ENCODE results near the gene TNRC6C.
"Not testable (repeated sequence)": the region's sequence is repeated elsewhere in the genome, so short reads cannot be mapped to it uniquely, and the experiment has no call there.

The TNRC6C gene

DNA sequence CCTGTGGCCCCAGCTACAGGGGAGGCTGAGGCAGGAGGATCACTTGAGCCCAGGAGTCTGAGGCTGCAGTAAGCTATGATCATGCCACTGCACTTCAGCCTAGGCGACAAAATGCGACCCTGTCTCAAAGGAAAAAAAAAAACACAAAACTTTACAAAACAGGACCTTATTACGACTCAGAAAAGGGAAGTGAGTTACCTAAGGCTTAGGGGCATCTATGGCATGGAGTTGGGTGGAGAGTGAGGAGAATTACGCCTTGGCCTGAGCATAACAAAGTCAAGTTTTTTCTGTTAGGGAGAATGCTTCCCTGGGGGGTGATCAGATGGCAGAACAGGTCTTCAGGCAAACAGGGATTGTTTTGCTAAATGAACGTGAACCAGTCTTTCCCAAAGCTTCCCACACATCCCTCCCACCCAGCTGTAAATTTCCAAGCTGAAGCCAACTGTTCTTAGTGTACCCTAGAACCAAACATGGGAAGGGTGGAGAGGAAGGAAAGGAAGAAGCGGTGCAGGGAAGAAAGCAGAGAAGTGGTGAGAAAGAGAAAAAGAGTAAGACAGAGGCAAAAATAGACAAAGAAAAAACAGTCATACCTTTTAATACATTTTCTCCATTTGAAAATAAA lies 24.6 kb upstream of the TNRC6C start:
- WGBS, 2 experiments (ENCODE audit: insufficient coverage in 2 of 2), result 82 to 100% methylated on average over 1 to 2 of the region's 6 CpGs
- Histone ChIP-seq H3K9me3 (ENCODE audit: control insufficient read depth, low read length) (no peaks in the 10 kb centered on the region), H3K27ac (ENCODE audit: low read depth, low read length, severe bottlenecking) (no peak overlapping the region), H3K4me3 (ENCODE audit: extremely low read depth, insufficient read depth, low read length, poor library complexity, severe bottlenecking) (no peak overlapping the region), H3K4me1 (ENCODE audit: control insufficient read depth, insufficient read depth, low read length, poor library complexity, severe bottlenecking) (peaks cover 9% of the 10 kb centered on the region), H3K36me3 (ENCODE audit: control insufficient read depth, insufficient read depth, low read length) (no peaks in the 10 kb centered on the region)

DNA sequence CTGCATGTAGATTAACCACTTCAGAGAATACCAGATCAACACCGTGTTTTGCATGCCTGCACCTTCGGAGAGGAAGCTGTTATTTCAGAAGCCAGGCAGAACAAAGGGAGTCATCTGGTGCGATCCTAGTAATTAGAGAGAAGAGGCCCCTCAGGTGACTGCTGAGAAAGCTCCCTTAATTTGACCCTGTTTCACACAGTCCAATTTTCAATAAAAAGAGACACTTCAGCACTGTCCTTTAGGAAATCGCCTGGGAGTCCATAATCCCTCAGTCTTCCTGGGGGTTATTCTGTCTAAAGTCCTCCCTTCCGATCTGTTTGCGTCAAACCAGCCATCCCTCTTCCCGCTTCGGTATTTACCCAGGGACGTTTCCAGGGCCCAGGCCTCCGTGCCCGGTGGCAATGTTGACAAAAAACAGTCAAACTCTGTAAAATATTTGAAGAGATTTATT lies 23.4 kb upstream of the TNRC6C start:
- Histone ChIP-seq H3K36me3 (ENCODE audit: control insufficient read depth, insufficient read depth, low read length) (no peaks in the 10 kb centered on the region), H3K4me1 (ENCODE audit: control insufficient read depth, insufficient read depth, low read length, poor library complexity, severe bottlenecking) (peaks cover 9% of the 10 kb centered on the region), H3K9me3 (ENCODE audit: control insufficient read depth, low read length) (no peaks in the 10 kb centered on the region), H3K4me3 (ENCODE audit: extremely low read depth, insufficient read depth, low read length, poor library complexity, severe bottlenecking) (no peak overlapping the region), H3K27ac (ENCODE audit: low read depth, low read length, severe bottlenecking) (no peak overlapping the region)
- WGBS, 2 experiments (ENCODE audit: insufficient coverage in 2 of 2), result 58 to 63% methylated on average over 10 of the region's 11 CpGs

DNA sequence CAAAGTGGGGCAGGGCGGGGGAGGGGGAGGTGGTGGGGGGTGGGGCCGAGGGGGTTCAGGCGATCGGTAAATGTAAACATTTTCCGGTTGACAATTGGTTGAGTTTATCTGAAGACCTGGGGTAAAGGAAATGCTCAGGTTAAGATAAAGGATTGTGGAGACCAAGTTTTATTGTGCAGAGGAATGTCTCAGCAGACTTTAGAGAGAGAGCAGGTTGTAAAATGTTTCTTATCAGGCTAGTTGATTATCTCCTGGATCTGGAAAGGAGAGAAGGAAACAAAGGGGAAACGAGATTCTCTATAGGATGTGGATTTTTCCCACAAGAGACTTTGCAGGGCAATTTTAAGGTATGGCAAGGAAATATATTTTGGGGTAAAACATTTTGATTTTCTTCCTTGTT lies 22.8 kb upstream of the TNRC6C start:
- H3K4me1 ChIP-seq (ENCODE audit: control insufficient read depth, insufficient read depth, low read length, poor library complexity, severe bottlenecking); H3K9me3 ChIP-seq (ENCODE audit: control insufficient read depth, low read length); H3K27ac ChIP-seq (ENCODE audit: low read depth, low read length, severe bottlenecking); H3K4me3 ChIP-seq (ENCODE audit: extremely low read depth, insufficient read depth, low read length, poor library complexity, severe bottlenecking); H3K36me3 ChIP-seq (ENCODE audit: control insufficient read depth, insufficient read depth, low read length): not testable (repeated sequence)
- 44 to 60% methylated on average over 2 to 4 of the region's 6 CpGs for WGBS, 2 experiments (ENCODE audit: insufficient coverage in 2 of 2)

DNA sequence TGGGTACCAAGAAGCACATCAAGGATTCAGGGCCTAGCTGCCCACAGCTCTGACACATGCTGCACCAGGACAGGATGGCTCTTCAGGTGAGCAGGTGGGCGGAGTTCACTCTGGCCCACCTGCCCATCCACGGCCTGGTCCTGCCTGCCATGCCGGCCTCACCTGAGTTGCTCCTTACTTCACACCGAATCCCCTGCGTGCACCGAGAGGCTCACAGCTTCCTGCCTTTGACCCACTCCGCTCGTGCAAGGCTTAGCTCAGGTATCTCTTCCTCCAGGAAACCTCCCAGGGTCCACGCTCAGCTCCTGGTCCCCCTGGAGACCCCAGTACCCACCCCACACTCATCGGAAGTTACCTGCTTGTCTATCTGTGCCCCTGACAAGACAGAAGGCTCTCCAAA lies 21.6 kb upstream of the TNRC6C start:
- WGBS, 2 experiments (ENCODE audit: insufficient coverage in 2 of 2), result 91 to 93% methylated on average over 9 of the region's 10 CpGs

DNA sequence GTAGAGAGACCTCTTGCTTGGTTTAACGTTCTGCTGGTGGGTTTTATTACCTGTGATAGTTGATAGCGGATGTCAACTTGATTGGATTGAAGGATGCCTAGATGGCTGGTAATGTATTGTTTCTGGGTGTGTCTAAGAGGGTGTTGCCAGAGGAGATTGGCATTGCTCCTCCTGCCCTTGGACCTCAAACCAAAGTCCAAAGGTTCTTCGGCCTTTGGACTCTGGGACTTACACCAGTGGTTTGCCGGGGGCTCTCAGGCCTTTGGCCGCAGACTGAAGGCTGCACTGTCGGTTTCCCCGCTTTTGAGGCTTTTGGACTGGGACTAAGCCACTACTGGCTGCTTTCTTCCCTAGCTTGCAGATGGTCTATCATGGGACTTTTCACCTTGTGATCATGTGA lies 17.5 kb upstream of the TNRC6C start:
- no peaks in the 10 kb centered on the region for H3K36me3 ChIP-seq (ENCODE audit: control insufficient read depth, insufficient read depth, low read length)
- H3K27ac ChIP-seq (ENCODE audit: low read depth, low read length, severe bottlenecking), result no peak overlapping the region
- H3K4me3 ChIP-seq (ENCODE audit: extremely low read depth, insufficient read depth, low read length, poor library complexity, severe bottlenecking), result no peak overlapping the region
- H3K9me3 ChIP-seq (ENCODE audit: control insufficient read depth, low read length), result no peaks in the 10 kb centered on the region
- WGBS, 2 experiments (ENCODE audit: insufficient coverage in 2 of 2), result 96 to 98% methylated on average over 7 of the region's 7 CpGs
- peaks cover 3% of the 10 kb centered on the region for H3K4me1 ChIP-seq (ENCODE audit: control insufficient read depth, insufficient read depth, low read length, poor library complexity, severe bottlenecking)

More for the DNA sequence above, 21.6 kb upstream of the TNRC6C start:
- Histone ChIP-seq H3K4me1 (ENCODE audit: control insufficient read depth, insufficient read depth, low read length, poor library complexity, severe bottlenecking) (peaks cover 9% of the 10 kb centered on the region), H3K27ac (ENCODE audit: low read depth, low read length, severe bottlenecking) (no peak overlapping the region), H3K4me3 (ENCODE audit: extremely low read depth, insufficient read depth, low read length, poor library complexity, severe bottlenecking) (no peak overlapping the region), H3K9me3 (ENCODE audit: control insufficient read depth, low read length) (no peaks in the 10 kb centered on the region), H3K36me3 (ENCODE audit: control insufficient read depth, insufficient read depth, low read length) (no peaks in the 10 kb centered on the region)

DNA sequence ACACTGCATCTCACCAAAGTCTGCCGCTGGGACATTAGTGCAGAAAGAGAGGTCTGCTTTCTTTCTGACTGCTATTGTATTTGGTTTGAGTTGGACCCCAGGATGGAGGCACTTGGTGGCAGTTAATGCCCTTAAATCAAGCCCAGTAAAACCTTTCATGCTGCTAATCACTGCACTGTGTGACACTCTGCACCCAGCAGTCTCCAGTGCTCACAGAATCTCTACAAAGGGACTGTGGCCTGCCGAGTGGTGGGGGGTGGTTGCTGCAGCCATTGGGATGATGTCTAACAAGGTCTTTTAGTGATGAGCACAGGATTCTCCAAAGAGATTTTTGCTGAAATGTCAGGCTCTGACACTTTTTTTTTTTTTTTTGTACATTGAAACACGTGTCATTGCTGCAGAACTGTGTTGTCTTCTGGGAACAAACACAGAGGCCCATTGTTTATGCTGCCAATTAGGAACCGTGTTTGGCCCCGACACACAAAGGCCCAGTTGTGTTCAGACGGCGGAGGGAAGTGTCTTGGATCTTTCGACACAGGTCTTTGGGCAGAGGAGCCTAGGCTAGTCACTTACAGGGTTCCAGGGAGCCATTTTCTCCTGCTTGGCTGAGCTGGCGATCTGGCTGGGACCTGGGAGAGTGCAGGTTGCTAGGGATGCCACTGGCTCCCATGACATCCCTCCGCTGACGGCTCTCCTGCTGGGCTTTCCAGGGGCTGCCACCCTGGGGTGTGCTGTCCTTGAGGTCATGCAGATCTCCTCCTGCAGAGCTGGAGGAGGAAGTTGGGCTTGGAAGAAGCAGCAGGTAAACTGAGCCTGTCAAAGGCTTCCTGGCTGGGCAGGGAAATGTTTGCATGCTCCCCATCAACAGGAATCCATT lies 16.2 kb upstream of the TNRC6C start:
- Histone ChIP-seq H3K36me3 (ENCODE audit: control insufficient read depth, insufficient read depth, low read length) (no peaks in the 10 kb centered on the region), H3K4me1 (ENCODE audit: control insufficient read depth, insufficient read depth, low read length, poor library complexity, severe bottlenecking) (no peaks in the 10 kb centered on the region), H3K4me3 (ENCODE audit: extremely low read depth, insufficient read depth, low read length, poor library complexity, severe bottlenecking) (no peak overlapping the region), H3K27ac (ENCODE audit: low read depth, low read length, severe bottlenecking) (no peak overlapping the region), H3K9me3 (ENCODE audit: control insufficient read depth, low read length) (no peaks in the 10 kb centered on the region)
- WGBS, 2 experiments (ENCODE audit: insufficient coverage in 2 of 2), result 77 to 90% methylated on average over 10 to 11 of the region's 11 CpGs

DNA sequence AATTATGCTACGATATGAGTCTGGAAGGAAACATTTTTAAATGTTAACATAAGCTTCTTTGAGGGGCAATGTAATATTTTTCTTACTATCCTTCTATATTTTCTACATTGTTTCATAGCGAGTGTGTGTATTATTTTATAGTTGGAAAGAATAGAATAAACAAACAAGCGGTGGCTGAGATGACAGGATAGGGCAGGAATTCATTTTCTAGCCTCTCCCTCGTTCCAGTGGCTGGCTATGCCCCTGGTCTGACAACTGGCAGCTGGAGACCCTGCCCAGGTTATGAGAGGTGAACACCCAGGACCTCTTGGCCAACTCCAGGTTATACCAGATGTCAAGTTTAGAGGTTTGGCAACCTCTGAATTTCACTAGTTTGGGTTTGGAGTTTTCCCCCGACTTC lies 14.5 kb upstream of the TNRC6C start:
- Histone ChIP-seq H3K4me3 (ENCODE audit: extremely low read depth, insufficient read depth, low read length, poor library complexity, severe bottlenecking) (no peak overlapping the region), H3K27ac (ENCODE audit: low read depth, low read length, severe bottlenecking) (no peak overlapping the region), H3K36me3 (ENCODE audit: control insufficient read depth, insufficient read depth, low read length) (no peaks in the 10 kb centered on the region), H3K9me3 (ENCODE audit: control insufficient read depth, low read length) (no peaks in the 10 kb centered on the region), H3K4me1 (ENCODE audit: control insufficient read depth, insufficient read depth, low read length, poor library complexity, severe bottlenecking) (no peaks in the 10 kb centered on the region)
- 70 to 90% methylated on average over 2 to 3 of the region's 5 CpGs for WGBS, 2 experiments (ENCODE audit: insufficient coverage in 2 of 2)

DNA sequence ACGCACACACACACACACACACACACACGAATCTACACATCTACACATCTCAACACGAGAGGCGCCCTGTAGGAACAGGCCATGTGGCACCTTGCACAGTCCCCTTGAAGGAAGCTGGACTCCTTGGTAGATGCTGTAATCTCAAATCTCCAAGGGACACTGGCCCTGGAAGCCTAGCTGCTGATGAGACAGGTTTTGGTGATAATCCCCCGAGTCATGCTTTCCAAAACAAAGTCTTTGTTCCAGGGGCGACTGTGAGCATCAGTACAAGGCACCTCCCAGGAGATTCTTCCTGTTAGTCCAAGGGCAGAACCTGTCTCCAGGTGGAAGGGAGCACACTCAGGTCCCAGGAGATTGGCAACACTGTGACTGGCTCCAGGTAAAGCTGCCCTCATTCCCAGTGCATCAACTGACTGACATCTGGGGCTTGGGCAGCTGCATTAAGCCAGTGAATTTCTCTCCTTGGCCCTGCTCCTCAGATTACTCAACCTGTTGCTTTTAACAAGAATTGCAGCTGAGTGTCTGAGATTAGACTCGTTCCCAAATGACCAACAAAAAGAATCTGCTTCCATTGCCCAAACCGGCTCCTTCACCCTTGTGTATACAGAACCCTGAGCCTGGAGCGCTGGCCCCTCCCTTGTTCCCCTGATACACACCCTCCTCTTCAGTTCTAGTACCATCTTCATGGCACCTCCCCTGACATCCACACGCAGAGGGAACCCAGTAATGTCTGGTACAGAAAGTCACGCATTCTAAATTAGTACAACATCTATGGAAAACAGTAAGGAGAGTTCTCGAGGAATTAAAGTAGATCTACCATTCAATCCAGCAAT lies 13.9 kb upstream of the TNRC6C start:
- Histone ChIP-seq H3K9me3 (ENCODE audit: control insufficient read depth, low read length) (no peaks in the 10 kb centered on the region), H3K4me1 (ENCODE audit: control insufficient read depth, insufficient read depth, low read length, poor library complexity, severe bottlenecking) (no peaks in the 10 kb centered on the region), H3K36me3 (ENCODE audit: control insufficient read depth, insufficient read depth, low read length) (no peaks in the 10 kb centered on the region), H3K27ac (ENCODE audit: low read depth, low read length, severe bottlenecking) (no peak overlapping the region), H3K4me3 (ENCODE audit: extremely low read depth, insufficient read depth, low read length, poor library complexity, severe bottlenecking) (no peak overlapping the region)
- 83 to 94% methylated on average over 4 to 11 of the region's 12 CpGs for WGBS, 2 experiments (ENCODE audit: insufficient coverage in 2 of 2)

DNA sequence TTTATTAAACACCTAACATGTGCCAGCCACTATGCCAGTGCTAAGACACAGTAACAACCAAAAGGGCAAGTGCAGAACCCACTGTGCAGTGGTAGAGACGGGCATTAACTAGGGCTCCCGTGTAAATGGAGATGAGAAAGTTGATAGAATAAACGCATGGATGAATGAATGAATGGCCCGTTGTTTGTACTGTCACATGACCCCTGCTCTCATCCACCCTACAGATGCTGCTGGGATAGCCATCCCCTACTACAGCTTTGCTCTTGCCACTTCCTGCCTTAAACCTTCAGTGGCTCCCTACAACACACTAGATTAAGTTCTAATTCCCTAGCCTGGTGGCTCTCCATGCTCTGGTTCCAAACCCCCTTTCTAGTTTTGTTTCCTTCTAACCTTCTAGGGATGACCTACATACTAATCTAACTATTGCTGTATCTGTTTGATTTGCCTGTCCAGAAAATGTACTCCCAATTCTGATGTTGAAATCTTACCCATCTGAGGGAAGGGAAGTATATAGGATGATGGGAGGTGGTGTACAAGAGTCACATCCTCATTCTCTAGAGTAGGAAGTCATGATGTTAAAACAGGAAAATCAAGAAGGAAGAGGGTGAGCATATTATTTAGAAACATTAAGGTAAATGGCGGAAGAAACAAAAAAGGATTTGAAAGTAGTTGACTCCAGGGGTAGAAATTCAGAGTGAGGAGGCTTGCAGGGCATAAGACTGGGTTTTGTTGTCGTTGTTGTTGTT lies 11.4 kb upstream of the TNRC6C start:
- Histone ChIP-seq H3K27ac (ENCODE audit: low read depth, low read length, severe bottlenecking) (no peak overlapping the region), H3K4me1 (ENCODE audit: control insufficient read depth, insufficient read depth, low read length, poor library complexity, severe bottlenecking) (no peaks in the 10 kb centered on the region), H3K36me3 (ENCODE audit: control insufficient read depth, insufficient read depth, low read length) (no peaks in the 10 kb centered on the region), H3K4me3 (ENCODE audit: extremely low read depth, insufficient read depth, low read length, poor library complexity, severe bottlenecking) (no peak overlapping the region), H3K9me3 (ENCODE audit: control insufficient read depth, low read length) (no peaks in the 10 kb centered on the region)
- WGBS, 2 experiments (ENCODE audit: insufficient coverage in 2 of 2), result 95 to 100% methylated on average over 4 of the region's 6 CpGs

DNA sequence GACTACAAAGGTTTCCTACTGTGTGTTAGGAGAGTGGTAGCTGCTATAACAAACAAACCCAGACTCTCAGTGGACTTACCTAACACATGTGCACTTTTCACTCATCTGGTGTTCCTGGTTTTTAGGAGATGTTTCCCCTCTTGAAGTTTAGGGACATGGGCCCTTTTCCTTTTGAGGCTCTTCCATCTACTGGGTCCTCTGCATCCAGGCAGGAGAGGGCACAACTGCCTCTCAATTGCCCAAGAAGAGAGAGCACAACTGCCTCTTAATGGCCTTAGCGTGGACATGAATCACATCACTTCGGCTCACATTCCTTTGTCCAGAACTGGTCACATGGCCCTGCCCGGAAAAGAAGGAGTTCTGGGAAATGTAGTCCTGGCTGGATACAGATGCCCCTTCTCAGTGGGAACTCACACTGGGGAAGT lies 9.8 kb upstream of the TNRC6C start:
- Histone ChIP-seq H3K36me3 (ENCODE audit: control insufficient read depth, insufficient read depth, low read length) (no peaks in the 10 kb centered on the region), H3K4me1 (ENCODE audit: control insufficient read depth, insufficient read depth, low read length, poor library complexity, severe bottlenecking) (no peaks in the 10 kb centered on the region), H3K27ac (ENCODE audit: low read depth, low read length, severe bottlenecking) (no peak overlapping the region), H3K9me3 (ENCODE audit: control insufficient read depth, low read length) (no peaks in the 10 kb centered on the region), H3K4me3 (ENCODE audit: extremely low read depth, insufficient read depth, low read length, poor library complexity, severe bottlenecking) (no peak overlapping the region)
- 20% methylated on average over 2 of the region's 3 CpGs; no CpG with 5 or more reads in 1 of the 2 experiments for WGBS, 2 experiments (ENCODE audit: insufficient coverage in 2 of 2)

Measured in mesodermal cell (in vitro differentiated cells).